ENCODE results near the gene SHISAL2A.

The SHISAL2A gene

DNA sequence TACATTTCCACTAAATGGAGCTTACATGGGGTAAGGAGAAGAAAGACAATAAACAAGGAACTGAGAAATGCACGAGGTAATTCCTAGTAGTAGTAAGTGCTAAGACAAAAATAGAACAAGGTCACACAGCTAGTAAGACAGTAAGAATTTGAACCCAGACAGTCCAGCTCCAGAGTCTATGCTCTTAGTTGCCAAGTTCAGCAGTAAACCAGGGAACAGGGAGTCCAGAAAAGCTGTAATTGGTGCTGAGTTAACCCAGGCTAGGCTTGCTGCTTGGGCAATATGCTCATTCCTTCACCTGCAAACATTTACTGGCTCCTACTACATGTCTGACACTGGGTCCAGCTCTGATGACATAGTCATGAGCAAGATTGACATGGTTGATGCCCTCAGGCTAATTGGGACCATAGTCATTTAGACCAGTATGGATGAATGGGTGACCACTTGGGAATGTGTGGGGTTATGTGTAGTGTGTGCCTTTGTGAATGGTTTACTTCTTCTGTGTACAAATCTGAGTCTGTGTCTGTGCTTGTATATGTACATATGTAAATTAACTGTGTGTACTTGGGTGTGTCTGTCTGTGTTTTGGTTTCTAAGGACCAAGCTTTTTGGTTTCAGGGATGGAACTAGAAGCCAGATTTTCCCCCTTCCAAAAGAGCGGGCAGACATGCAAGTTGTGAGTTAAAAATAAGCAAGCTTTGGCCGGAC, 28.8 kb upstream of the SHISAL2A start:
- Histone ChIP-seq H3K79me1 (ENCODE audit: low read depth, low read length) (no peaks in the 10 kb centered on the region), H3K4me1 (ENCODE audit: control insufficient read depth in 2 of 2, insufficient read depth in 1 of 2, low read depth in 1 of 2, low read length in 2 of 2) (peaks cover 0 to 10% of the 10 kb centered on the region in 2 donors), H3K27me3 (ENCODE audit: control insufficient read depth in 3 of 3, insufficient read depth in 3 of 3, low read depth in 1 of 3, low read length in 3 of 3) (peaks cover 0 to 6% (median 0%) of the 10 kb centered on the region in 3 experiments), H2BK12ac (ENCODE audit: low read length) (no peak overlapping the region), H2BK15ac (ENCODE audit: low read length) (no peak overlapping the region), H2AK5ac (ENCODE audit: low read depth, low read length) (no peak overlapping the region), H2BK120ac (ENCODE audit: low read depth, low read length) (no peak overlapping the region), H3K36me3 (replicated peaks in 1 of 2; ENCODE audit: control insufficient read depth in 2 of 2, insufficient read depth in 2 of 2, low read length in 2 of 2) (peaks cover 0 to 4% of the 10 kb centered on the region in 2 donors), H3K4me2 (ENCODE audit: insufficient read depth, low read length, poor library complexity, severe bottlenecking) (no peak overlapping the region), H3K23ac (ENCODE audit: low read depth, low read length, poor library complexity) (no peak overlapping the region), H3K14ac (ENCODE audit: low read length) (no peak overlapping the region), H3K9ac (ENCODE audit: low read depth, low read length, poor library complexity) (no peak overlapping the region), H3K9me3 (replicated peaks in 1 of 2; ENCODE audit: control insufficient read depth in 2 of 2, insufficient read depth in 1 of 2, low read depth in 1 of 2, low read length in 2 of 2) (no peaks in the 10 kb centered on the region), H3K27ac (replicated peaks; ENCODE audit: low read length) (no peak overlapping the region), H2AFZ (ENCODE audit: low read length) (no peak overlapping the region), H3K4me3 (ENCODE audit: low read length in 2 of 2) (no peak overlapping the region), H3K18ac (ENCODE audit: low read length) (no peak overlapping the region), H4K8ac (ENCODE audit: low read depth, low read length) (no peak overlapping the region), H4K91ac (ENCODE audit: low read depth, low read length, poor library complexity) (no peak overlapping the region), H3K4ac (ENCODE audit: low read length) (no peak overlapping the region), H2BK5ac (ENCODE audit: low read length) (no peak overlapping the region)
- DNase-seq (ENCODE audit: low spot score) = no peak
- no CpG with 5 or more reads among the region's 3 CpGs for WGBS, 2 donors (ENCODE audit: extremely low coverage in 2 of 2, insufficient read length in 2 of 2, insufficient replicate concordance in 1 of 2)

DNA sequence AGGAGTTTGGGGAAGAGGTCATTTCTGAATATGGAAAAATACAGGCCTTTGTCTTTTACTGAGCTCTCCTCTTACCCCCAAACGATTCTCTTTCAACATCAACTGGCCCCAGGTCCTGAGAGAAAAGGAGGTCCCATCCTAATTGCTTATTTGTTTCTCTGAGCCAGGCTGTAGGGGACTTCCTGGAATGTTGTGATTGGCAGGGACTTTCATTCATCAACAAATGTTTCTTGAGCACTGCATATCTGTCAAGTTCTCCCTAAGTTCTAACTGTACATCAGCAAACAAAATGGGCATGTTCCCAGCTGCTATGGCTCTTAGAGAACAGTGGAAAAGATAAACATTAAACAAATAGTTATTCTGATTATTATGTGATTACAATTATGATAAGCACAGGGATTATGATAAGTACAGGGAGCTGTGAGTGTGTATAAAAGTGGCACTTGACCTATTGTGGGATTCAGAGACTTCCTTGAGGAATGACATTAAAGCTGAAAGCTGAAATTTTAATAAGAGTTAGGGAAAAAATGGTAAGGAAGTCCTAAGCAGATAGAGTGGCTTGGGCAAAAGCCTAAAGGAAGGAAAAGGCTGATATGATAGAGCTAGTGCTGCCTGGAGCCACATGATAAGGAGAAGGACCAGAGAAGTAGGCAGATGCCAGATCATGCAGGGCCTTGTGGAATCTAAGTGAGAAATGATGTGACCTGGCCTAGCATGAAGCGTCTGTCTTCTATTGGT, 19.2 kb upstream of the SHISAL2A start:
- H3K4me1 ChIP-seq (ENCODE audit: control insufficient read depth in 2 of 2, insufficient read depth in 1 of 2, low read depth in 1 of 2, low read length in 2 of 2) = peaks cover 3 to 4% of the 10 kb centered on the region in 2 donors
- no peak overlapping the region for H2BK5ac ChIP-seq (ENCODE audit: low read length)
- peak overlapping the region; percentile 49 for H2AFZ ChIP-seq (ENCODE audit: low read length)
- H3K36me3 ChIP-seq (replicated peaks in 1 of 2; ENCODE audit: control insufficient read depth in 2 of 2, insufficient read depth in 2 of 2, low read length in 2 of 2) = no peaks in the 10 kb centered on the region
- H3K27ac ChIP-seq (replicated peaks; ENCODE audit: low read length) = no peak overlapping the region
- H4K8ac ChIP-seq (ENCODE audit: low read depth, low read length) = no peak overlapping the region
- no peak overlapping the region for H3K4me3 ChIP-seq (ENCODE audit: low read length in 2 of 2)
- H3K4ac ChIP-seq (ENCODE audit: low read length) = no peak overlapping the region
- no peaks in the 10 kb centered on the region for H3K27me3 ChIP-seq (ENCODE audit: control insufficient read depth in 3 of 3, insufficient read depth in 3 of 3, low read depth in 1 of 3, low read length in 3 of 3)
- H3K14ac ChIP-seq (ENCODE audit: low read length) = no peak overlapping the region
- no peak overlapping the region for H3K23ac ChIP-seq (ENCODE audit: low read depth, low read length, poor library complexity)
- no peak overlapping the region for H3K9ac ChIP-seq (ENCODE audit: low read depth, low read length, poor library complexity)
- no peak overlapping the region for H3K18ac ChIP-seq (ENCODE audit: low read length)
- H2BK15ac ChIP-seq (ENCODE audit: low read length) = no peak overlapping the region
- no peak overlapping the region for H2BK12ac ChIP-seq (ENCODE audit: low read length)
- no peaks in the 10 kb centered on the region for H3K9me3 ChIP-seq (replicated peaks in 1 of 2; ENCODE audit: control insufficient read depth in 2 of 2, insufficient read depth in 1 of 2, low read depth in 1 of 2, low read length in 2 of 2)
- no peaks in the 10 kb centered on the region for H3K79me1 ChIP-seq (ENCODE audit: low read depth, low read length)
- no CpG with 5 or more reads among the region's 2 CpGs for WGBS, 2 donors (ENCODE audit: extremely low coverage in 2 of 2, insufficient read length in 2 of 2, insufficient replicate concordance in 1 of 2)
- DNase-seq (ENCODE audit: low spot score) = no peak
- H2BK120ac ChIP-seq (ENCODE audit: low read depth, low read length) = no peak overlapping the region
- H3K4me2 ChIP-seq (ENCODE audit: insufficient read depth, low read length, poor library complexity, severe bottlenecking) = no peak overlapping the region
- no peak overlapping the region for H2AK5ac ChIP-seq (ENCODE audit: low read depth, low read length)
- no peak overlapping the region for H4K91ac ChIP-seq (ENCODE audit: low read depth, low read length, poor library complexity)

DNA sequence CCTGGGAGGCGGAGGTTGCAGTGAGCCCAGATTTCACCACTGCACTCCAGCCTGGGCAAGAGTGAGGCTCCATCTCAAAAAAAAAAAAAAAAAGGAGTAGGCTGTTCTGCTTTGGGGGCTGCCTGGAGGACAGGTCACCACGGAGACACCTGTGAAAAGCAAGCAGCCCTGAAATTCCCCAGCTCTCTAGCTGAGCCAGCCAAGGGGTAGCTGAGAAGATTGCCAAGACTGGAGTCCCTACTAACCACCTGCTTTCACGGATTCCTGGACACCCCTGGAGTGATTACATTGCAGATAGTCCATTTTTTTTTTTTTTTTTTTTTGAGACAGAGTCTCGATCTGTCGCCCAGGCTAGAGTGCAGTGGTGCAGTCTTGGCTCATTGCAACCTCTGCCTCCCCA, 18.3 kb upstream of the SHISAL2A start:
- H3K9ac ChIP-seq (ENCODE audit: low read depth, low read length, poor library complexity) = no peak overlapping the region
- H3K27ac ChIP-seq (replicated peaks; ENCODE audit: low read length) = no peak overlapping the region
- no peak overlapping the region for H2BK5ac ChIP-seq (ENCODE audit: low read length)
- no peak overlapping the region for H2BK12ac ChIP-seq (ENCODE audit: low read length)
- no peak overlapping the region for H3K4me3 ChIP-seq (ENCODE audit: low read length in 2 of 2)
- H3K4me1 ChIP-seq (ENCODE audit: control insufficient read depth in 2 of 2, insufficient read depth in 1 of 2, low read depth in 1 of 2, low read length in 2 of 2) = peaks cover 3 to 4% of the 10 kb centered on the region in 2 donors
- no peak overlapping the region for H2AFZ ChIP-seq (ENCODE audit: low read length)
- H3K18ac ChIP-seq (ENCODE audit: low read length) = no peak overlapping the region
- no peaks in the 10 kb centered on the region for H3K27me3 ChIP-seq (ENCODE audit: control insufficient read depth in 3 of 3, insufficient read depth in 3 of 3, low read depth in 1 of 3, low read length in 3 of 3)
- no peak for DNase-seq (ENCODE audit: low spot score)
- no peak overlapping the region for H3K4me2 ChIP-seq (ENCODE audit: insufficient read depth, low read length, poor library complexity, severe bottlenecking)
- no peaks in the 10 kb centered on the region for H3K79me1 ChIP-seq (ENCODE audit: low read depth, low read length)
- no peak overlapping the region for H4K8ac ChIP-seq (ENCODE audit: low read depth, low read length)
- H2BK120ac ChIP-seq (ENCODE audit: low read depth, low read length) = no peak overlapping the region
- no peak overlapping the region for H2AK5ac ChIP-seq (ENCODE audit: low read depth, low read length)
- H3K14ac ChIP-seq (ENCODE audit: low read length) = no peak overlapping the region
- WGBS, 2 donors (ENCODE audit: extremely low coverage in 2 of 2, insufficient read length in 2 of 2, insufficient replicate concordance in 1 of 2) = no CpG with 5 or more reads among the region's 5 CpGs
- no peak overlapping the region for H3K23ac ChIP-seq (ENCODE audit: low read depth, low read length, poor library complexity)
- H3K36me3 ChIP-seq (replicated peaks in 1 of 2; ENCODE audit: control insufficient read depth in 2 of 2, insufficient read depth in 2 of 2, low read length in 2 of 2) = no peaks in the 10 kb centered on the region
- H3K9me3 ChIP-seq (replicated peaks in 1 of 2; ENCODE audit: control insufficient read depth in 2 of 2, insufficient read depth in 1 of 2, low read depth in 1 of 2, low read length in 2 of 2) = no peaks in the 10 kb centered on the region
- H4K91ac ChIP-seq (ENCODE audit: low read depth, low read length, poor library complexity) = no peak overlapping the region
- H2BK15ac ChIP-seq (ENCODE audit: low read length) = no peak overlapping the region
- no peak overlapping the region for H3K4ac ChIP-seq (ENCODE audit: low read length)

DNA sequence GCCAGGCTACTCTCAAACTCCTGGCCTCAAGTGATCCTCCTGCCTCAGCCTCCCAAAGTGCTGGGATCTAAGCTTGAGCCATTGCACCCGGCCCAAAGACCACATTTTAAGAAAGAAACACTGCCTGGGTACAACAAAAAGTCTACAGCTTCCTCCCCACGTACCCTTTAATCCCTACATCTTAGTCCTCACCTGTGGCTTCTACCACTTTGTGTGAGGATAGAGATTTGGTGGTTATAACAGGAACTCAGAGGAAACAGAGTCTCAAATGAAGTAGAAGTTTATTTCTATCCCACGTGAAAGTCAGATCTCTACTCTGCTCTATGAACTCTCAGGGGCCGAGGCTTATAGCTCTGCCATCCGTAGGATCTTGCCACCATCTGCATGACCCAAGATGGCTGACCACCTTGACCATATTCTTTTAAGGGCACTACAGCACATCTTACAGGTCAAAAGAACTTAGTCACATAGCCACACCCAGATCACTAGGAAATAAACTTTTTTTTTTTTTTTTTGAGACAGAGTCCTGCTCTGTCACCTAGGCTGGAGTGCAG, 17.4 kb upstream of the SHISAL2A start:
- H2AFZ ChIP-seq (ENCODE audit: low read length) = no peak overlapping the region
- H2AK5ac ChIP-seq (ENCODE audit: low read depth, low read length) = no peak overlapping the region
- no peaks in the 10 kb centered on the region for H3K27me3 ChIP-seq (ENCODE audit: control insufficient read depth in 3 of 3, insufficient read depth in 3 of 3, low read depth in 1 of 3, low read length in 3 of 3)
- H3K27ac ChIP-seq (replicated peaks; ENCODE audit: low read length) = no peak overlapping the region
- H3K4me2 ChIP-seq (ENCODE audit: insufficient read depth, low read length, poor library complexity, severe bottlenecking) = no peak overlapping the region
- H3K9me3 ChIP-seq (replicated peaks in 1 of 2; ENCODE audit: control insufficient read depth in 2 of 2, insufficient read depth in 1 of 2, low read depth in 1 of 2, low read length in 2 of 2) = no peaks in the 10 kb centered on the region
- no peak overlapping the region for H3K4me3 ChIP-seq (ENCODE audit: low read length in 2 of 2)
- no peak overlapping the region for H2BK5ac ChIP-seq (ENCODE audit: low read length)
- no peak overlapping the region for H2BK120ac ChIP-seq (ENCODE audit: low read depth, low read length)
- H2BK12ac ChIP-seq (ENCODE audit: low read length) = no peak overlapping the region
- no peaks in the 10 kb centered on the region for H3K36me3 ChIP-seq (replicated peaks in 1 of 2; ENCODE audit: control insufficient read depth in 2 of 2, insufficient read depth in 2 of 2, low read length in 2 of 2)
- no peak overlapping the region for H4K91ac ChIP-seq (ENCODE audit: low read depth, low read length, poor library complexity)
- H3K4ac ChIP-seq (ENCODE audit: low read length) = no peak overlapping the region
- no peak for DNase-seq (ENCODE audit: low spot score)
- no peak overlapping the region for H3K18ac ChIP-seq (ENCODE audit: low read length)
- H4K8ac ChIP-seq (ENCODE audit: low read depth, low read length) = no peak overlapping the region
- no peaks in the 10 kb centered on the region for H3K79me1 ChIP-seq (ENCODE audit: low read depth, low read length)
- no CpG with 5 or more reads among the region's 5 CpGs for WGBS, 2 donors (ENCODE audit: extremely low coverage in 2 of 2, insufficient read length in 2 of 2, insufficient replicate concordance in 1 of 2)
- H3K14ac ChIP-seq (ENCODE audit: low read length) = no peak overlapping the region
- peaks cover 3 to 4% of the 10 kb centered on the region in 2 donors for H3K4me1 ChIP-seq (ENCODE audit: control insufficient read depth in 2 of 2, insufficient read depth in 1 of 2, low read depth in 1 of 2, low read length in 2 of 2)
- no peak overlapping the region for H2BK15ac ChIP-seq (ENCODE audit: low read length)
- H3K23ac ChIP-seq (ENCODE audit: low read depth, low read length, poor library complexity) = no peak overlapping the region
- H3K9ac ChIP-seq (ENCODE audit: low read depth, low read length, poor library complexity) = no peak overlapping the region

Measured in neuronal stem cell (in vitro differentiated cells).